K562 (cell line): ENCODE data around the gene MOB4. TPM values are rescaled to one million over a fixed set of nuclear protein-coding genes. Genes with fewer than 3 reads are reported as not detected.

Source experiments
- CBX3 ChIP-seq, 2 experiments: IDR thresholded peaks; 1 replicate in 1 of 2; 2 replicates in 1 of 2; pipeline ENCODE4 v1.6.1; 2012; ENCODE audit warnings: inconsistent platforms in 2 of 2, low read length in 2 of 2, borderline replicate concordance in 1 of 2, control low read depth in 1 of 2
- GABPB1 ChIP-seq: sonication (generic); formaldehyde crosslinking; IDR thresholded peaks from 2 replicates; pipeline ENCODE4 v1.8.0; 2022; ENCODE audit warnings: mild to moderate bottlenecking, missing genetic modification reagents
- RBM34 ChIP-seq: fragments of 200-400 bp; formaldehyde crosslinking; IDR thresholded peaks from 2 replicates; pipeline ENCODE4 v1.6.1; 2018; ENCODE audit warnings: low read length, borderline replicate concordance; ENCODE audit not compliant: insufficient read depth
- SETDB1 ChIP-seq: IDR thresholded peaks from one replicate; pipeline ENCODE4 v1.6.1; 2012; ENCODE audit warnings: low read length, control low read depth, inconsistent platforms
- TSHZ1 ChIP-seq: fragments of 250-450 bp; sonication (Bioruptor Pico); IDR thresholded peaks from 2 replicates; pipeline ENCODE4 v1.4.0; 2020; ENCODE audit warnings: mild to moderate bottlenecking, moderate library complexity
- ZKSCAN8 ChIP-seq: fragments of 200-800 bp; sonication (Bioruptor generic); IDR thresholded peaks from 2 replicates; pipeline ENCODE4 v1.6.1; 2016; ENCODE audit warnings: missing genetic modification characterization, missing compliant biosample characterization
- ZNF121 ChIP-seq: sonication (generic); formaldehyde crosslinking; conservative IDR thresholded peaks from 2 replicates; pipeline ENCODE4 v1.8.0; 2022; ENCODE audit warnings: missing genetic modification reagents
- ZNF212 ChIP-seq: fragments of 450-650 bp; formaldehyde crosslinking; IDR thresholded peaks from 2 replicates; pipeline ENCODE4 v1.4.0; 2020; ENCODE audit warnings: mild to moderate bottlenecking
- ZNF408 ChIP-seq: fragments of 250-450 bp; sonication (Bioruptor Pico); IDR thresholded peaks from 2 replicates; pipeline ENCODE4 v1.4.0; 2020; ENCODE audit warnings: low read depth, mild to moderate bottlenecking, moderate library complexity
- ZNF668 ChIP-seq: fragments of 250-450 bp; sonication (Bioruptor Pico); IDR thresholded peaks from 2 replicates; pipeline ENCODE4 v1.8.0; 2022; ENCODE audit warnings: mild to moderate bottlenecking, inconsistent platforms
- polyA plus RNA-seq, 8 experiments: library from polyadenylated mRNA; depleted of rRNA in 4 of 8; stranded (reverse) in 5 of 8; unstranded in 3 of 8; fragments of >200 nt; fragmentation: Nextera tagmentation in 2 of 8; fragmentation: Illumina TruSeq in 1 of 8; extraction: Ambion mirVana in 2 of 8; extraction: Trizol in 1 of 8; gene quantifications; 2 replicates each; pipeline versions ENCODE4 v1.2.1 to v1.2.3, GENCODE V29; 2011 to 2014; ENCODE audit warnings: inconsistent platforms in 1 of 8, missing spikeins in 1 of 8
- total RNA-seq, 7 experiments: library from RNA; depleted of rRNA in 6 of 7; stranded (reverse); fragments of >200 nt in 6 of 7; fragmentation: Illumina TruSeq in 2 of 7; extraction: Trizol in 2 of 7; gene quantifications; 2 replicates each; pipeline versions ENCODE4 v1.2.1 to v1.2.3, GENCODE V29; 2011 to 2021; ENCODE audit warnings: low replicate concordance in 1 of 7
- TF ChIP-seq, protein P1 (sequence below): fragments of 450-650 bp; IDR thresholded peaks from 2 replicates; pipeline ENCODE4 v1.6.1; 2016; ENCODE audit warnings: mild to moderate bottlenecking, moderate library complexity
- TF ChIP-seq, protein P2 (sequence below), 2 experiments: fragments of 250-450 bp in 1 of 2; fragments of 450-650 bp in 1 of 2; sonication (Bioruptor Pico) in 1 of 2; IDR thresholded peaks; 2 replicates each; pipeline versions ENCODE4 v1.6.1 to v1.8.0; 2016 to 2021; ENCODE audit warnings: mild to moderate bottlenecking in 2 of 2, moderate library complexity in 2 of 2, missing compliant biosample characterization in 1 of 2, missing genetic modification characterization in 1 of 2

The MOB4 gene
- total and polyA plus RNA-seq, 9 of the 15 experiments (the other 6 are each of a cell fraction or from before 2014, with no cell fraction given), result 13.5 to 30.8 (median 22.2) TPM

DNA sequence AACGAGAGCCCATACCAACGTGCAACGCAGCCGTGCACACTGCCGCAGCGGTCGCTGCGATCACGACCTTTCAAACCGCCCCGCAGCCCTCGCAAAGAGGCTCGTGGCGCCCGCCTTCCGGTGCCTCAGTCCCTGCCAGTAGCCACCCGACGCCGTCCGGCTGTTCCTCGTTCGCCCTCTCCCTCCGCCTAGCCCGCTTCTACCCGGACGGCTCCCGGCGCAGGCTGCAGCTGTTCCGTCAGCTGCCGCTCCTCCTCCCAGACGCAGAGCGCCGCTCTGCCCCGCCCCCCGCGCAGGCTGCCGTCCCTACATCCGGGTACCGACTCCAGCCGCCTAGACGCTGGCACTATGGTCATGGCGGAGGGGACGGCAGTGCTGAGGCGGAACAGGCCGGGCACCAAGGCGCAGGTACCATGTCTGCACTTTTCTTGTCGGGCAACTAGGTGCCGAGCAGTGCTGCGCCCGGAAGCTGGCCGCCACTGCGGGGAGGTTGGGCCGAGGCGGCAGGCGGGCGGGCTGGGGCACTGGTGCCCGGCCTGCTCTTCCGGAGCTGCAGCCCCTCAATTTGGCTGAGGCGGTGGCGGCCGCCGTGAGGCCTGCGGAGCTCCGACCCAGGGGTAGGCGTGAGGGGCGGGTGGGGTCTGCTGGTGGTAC, at the start of gene MOB4 (continued):
- TF ChIP-seq, protein P1, sequence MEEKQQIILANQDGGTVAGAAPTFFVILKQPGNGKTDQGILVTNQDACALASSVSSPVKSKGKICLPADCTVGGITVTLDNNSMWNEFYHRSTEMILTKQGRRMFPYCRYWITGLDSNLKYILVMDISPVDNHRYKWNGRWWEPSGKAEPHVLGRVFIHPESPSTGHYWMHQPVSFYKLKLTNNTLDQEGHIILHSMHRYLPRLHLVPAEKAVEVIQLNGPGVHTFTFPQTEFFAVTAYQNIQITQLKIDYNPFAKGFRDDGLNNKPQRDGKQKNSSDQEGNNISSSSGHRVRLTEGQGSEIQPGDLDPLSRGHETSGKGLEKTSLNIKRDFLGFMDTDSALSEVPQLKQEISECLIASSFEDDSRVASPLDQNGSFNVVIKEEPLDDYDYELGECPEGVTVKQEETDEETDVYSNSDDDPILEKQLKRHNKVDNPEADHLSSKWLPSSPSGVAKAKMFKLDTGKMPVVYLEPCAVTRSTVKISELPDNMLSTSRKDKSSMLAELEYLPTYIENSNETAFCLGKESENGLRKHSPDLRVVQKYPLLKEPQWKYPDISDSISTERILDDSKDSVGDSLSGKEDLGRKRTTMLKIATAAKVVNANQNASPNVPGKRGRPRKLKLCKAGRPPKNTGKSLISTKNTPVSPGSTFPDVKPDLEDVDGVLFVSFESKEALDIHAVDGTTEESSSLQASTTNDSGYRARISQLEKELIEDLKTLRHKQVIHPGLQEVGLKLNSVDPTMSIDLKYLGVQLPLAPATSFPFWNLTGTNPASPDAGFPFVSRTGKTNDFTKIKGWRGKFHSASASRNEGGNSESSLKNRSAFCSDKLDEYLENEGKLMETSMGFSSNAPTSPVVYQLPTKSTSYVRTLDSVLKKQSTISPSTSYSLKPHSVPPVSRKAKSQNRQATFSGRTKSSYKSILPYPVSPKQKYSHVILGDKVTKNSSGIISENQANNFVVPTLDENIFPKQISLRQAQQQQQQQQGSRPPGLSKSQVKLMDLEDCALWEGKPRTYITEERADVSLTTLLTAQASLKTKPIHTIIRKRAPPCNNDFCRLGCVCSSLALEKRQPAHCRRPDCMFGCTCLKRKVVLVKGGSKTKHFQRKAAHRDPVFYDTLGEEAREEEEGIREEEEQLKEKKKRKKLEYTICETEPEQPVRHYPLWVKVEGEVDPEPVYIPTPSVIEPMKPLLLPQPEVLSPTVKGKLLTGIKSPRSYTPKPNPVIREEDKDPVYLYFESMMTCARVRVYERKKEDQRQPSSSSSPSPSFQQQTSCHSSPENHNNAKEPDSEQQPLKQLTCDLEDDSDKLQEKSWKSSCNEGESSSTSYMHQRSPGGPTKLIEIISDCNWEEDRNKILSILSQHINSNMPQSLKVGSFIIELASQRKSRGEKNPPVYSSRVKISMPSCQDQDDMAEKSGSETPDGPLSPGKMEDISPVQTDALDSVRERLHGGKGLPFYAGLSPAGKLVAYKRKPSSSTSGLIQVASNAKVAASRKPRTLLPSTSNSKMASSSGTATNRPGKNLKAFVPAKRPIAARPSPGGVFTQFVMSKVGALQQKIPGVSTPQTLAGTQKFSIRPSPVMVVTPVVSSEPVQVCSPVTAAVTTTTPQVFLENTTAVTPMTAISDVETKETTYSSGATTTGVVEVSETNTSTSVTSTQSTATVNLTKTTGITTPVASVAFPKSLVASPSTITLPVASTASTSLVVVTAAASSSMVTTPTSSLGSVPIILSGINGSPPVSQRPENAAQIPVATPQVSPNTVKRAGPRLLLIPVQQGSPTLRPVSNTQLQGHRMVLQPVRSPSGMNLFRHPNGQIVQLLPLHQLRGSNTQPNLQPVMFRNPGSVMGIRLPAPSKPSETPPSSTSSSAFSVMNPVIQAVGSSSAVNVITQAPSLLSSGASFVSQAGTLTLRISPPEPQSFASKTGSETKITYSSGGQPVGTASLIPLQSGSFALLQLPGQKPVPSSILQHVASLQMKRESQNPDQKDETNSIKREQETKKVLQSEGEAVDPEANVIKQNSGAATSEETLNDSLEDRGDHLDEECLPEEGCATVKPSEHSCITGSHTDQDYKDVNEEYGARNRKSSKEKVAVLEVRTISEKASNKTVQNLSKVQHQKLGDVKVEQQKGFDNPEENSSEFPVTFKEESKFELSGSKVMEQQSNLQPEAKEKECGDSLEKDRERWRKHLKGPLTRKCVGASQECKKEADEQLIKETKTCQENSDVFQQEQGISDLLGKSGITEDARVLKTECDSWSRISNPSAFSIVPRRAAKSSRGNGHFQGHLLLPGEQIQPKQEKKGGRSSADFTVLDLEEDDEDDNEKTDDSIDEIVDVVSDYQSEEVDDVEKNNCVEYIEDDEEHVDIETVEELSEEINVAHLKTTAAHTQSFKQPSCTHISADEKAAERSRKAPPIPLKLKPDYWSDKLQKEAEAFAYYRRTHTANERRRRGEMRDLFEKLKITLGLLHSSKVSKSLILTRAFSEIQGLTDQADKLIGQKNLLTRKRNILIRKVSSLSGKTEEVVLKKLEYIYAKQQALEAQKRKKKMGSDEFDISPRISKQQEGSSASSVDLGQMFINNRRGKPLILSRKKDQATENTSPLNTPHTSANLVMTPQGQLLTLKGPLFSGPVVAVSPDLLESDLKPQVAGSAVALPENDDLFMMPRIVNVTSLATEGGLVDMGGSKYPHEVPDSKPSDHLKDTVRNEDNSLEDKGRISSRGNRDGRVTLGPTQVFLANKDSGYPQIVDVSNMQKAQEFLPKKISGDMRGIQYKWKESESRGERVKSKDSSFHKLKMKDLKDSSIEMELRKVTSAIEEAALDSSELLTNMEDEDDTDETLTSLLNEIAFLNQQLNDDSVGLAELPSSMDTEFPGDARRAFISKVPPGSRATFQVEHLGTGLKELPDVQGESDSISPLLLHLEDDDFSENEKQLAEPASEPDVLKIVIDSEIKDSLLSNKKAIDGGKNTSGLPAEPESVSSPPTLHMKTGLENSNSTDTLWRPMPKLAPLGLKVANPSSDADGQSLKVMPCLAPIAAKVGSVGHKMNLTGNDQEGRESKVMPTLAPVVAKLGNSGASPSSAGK, result peak; percentile 91
- TF ChIP-seq SETDB1 (no peak), TSHZ1 (CRISPR knock-in tag) (no peak), ZNF121 (CRISPR knock-in tag) (no peak), ZNF408 (no peak), RBM34 (no peak), ZNF668 (CRISPR knock-in tag) (no peak), GABPB1 (CRISPR knock-in tag) (peak; percentile 95), CBX3 (IDR thresholded peaks at IDR 0.05; ENCODE audit: borderline replicate concordance in 1 of 2, low read length in 2 of 2) (no peak; a peak in 1 of 3 replicates), ZNF212 (no peak), ZKSCAN8 (CRISPR knock-in tag) (no peak)
- TF ChIP-seq, protein P2, sequence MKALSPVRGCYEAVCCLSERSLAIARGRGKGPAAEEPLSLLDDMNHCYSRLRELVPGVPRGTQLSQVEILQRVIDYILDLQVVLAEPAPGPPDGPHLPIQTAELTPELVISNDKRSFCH (CRISPR knock-in tag; IDR thresholded peaks at IDR 0.05), result no peak
- TF ChIP-seq, protein P2 (tag; IDR thresholded peaks at IDR 0.05), result peak; percentile 82
